Ovary (tissue), 3 donors: ENCODE data around the gene LRMDA.

Experiments used
- CTCF ChIP-seq, 3 donors: fragments of 450-650 bp in 2 of 3; fragments of 200-600 bp in 1 of 3; IDR thresholded peaks; one replicate each; pipeline versions ENCODE4 v1.5.1 to v1.8.0; 2016 to 2022; ENCODE audit warnings: antibody characterized with exemption in 3 of 3, mild to moderate bottlenecking in 1 of 3
- POLR2A ChIP-seq: fragments of 450-650 bp; IDR thresholded peaks from one replicate; pipeline ENCODE4 v1.6.1; 2017; ENCODE audit warnings: antibody characterized with exemption, mild to moderate bottlenecking, moderate library complexity
- donor health status: DM: no; HTN: no; CAD: no.

DNA sequence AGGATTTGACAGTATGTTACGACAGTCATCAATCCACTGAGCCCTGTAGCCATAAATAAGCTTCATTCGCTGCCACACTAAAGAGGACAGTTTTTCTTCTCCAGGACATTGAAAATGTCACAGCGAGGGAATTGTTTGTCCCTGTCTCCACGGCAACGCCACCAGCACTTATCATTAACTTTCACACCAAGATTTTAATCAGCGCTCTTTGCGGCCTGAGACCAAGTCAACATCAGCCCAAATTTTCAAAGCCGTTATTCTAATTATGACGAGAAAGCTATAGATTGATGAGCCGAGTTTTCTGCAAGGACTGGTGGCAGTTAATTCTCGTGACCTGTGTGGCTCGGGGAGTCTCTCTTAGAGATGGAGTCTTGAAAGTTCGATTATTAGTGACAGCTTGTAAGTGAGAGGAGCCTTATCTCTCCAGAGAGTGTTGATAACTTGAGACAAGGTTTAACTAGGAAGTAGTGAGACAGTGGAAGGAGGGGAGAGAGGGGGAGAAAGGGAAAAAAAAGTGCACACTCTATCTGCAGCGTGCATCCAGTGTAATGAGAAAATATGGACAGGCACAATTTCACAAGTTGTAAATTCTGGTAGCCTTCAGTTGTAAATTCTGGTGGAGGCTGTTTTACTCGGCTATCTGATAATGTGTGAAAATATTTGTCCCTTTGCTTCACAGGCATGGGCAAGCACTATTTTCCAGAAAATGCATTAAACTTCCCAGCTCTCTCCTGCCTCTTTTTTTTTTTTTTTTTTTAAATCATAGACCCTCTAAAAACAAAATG lies 473.3 kb downstream of the LRMDA start:
- TF ChIP-seq POLR2A (no peak), CTCF (IDR thresholded peaks at IDR 0.05) (no peak)
